Measurements from ENCODE around the gene SALL4. TPM values are rescaled to one million over a fixed set of nuclear protein-coding genes. Genes with fewer than 3 reads are reported as not detected.

SALL4 gene
- total and polyA plus RNA-seq, 12 donors = 0.07 to 1.3 (median 0.34) TPM; not detected in 1

- WGBS, 4 donors = 88 to 93% (median 89%) methylated on average over 9 to 10 of the region's 10 CpGs
- Histone ChIP-seq H3K9me3 (replicated peaks in 1 of 3) (no peaks in the 10 kb centered on the region), H3K36me3 (replicated peaks in 1 of 2) (no peaks in the 10 kb centered on the region), H3K4me3 (no peak overlapping the region), H3K4me1 (replicated peaks in 1 of 2) (peaks cover 20 to 21% of the 10 kb centered on the region in 2 donors), H3K27me3 (no peaks in the 10 kb centered on the region), H3K27ac (peak overlapping the region in 3 of 5 donors; percentile 33 to 88 (median 68))
- intact Hi-C loops (cut with DNase I) = no loop called here
- TF ChIP-seq POLR2A (IDR thresholded peaks at IDR 0.05) (no peak), CTCF (IDR thresholded peaks at IDR 0.05) (no peak)
- no peak for DNase-seq
Measured at GRCh38 chr20:51750770-51751388, 51.4 kb downstream of the SALL4 start.

GRCh38 chr20:51750037-51750769 is 52.1 kb downstream of the SALL4 start:
- H3K4me3 ChIP-seq = no peak overlapping the region
- H3K36me3 ChIP-seq (replicated peaks in 1 of 2) = no peaks in the 10 kb centered on the region
- WGBS, 4 donors = 51 to 63% (median 62%) methylated on average over 18 to 19 of the region's 19 CpGs
- intact Hi-C loops (cut with DNase I) = no loop called here
- H3K9me3 ChIP-seq (replicated peaks in 1 of 3) = no peaks in the 10 kb centered on the region
- TF ChIP-seq CTCF (IDR thresholded peaks at IDR 0.05) (no peak), POLR2A (IDR thresholded peaks at IDR 0.05) (peak in 1 of 2 donors; percentile 27)
- no peaks in the 10 kb centered on the region for H3K27me3 ChIP-seq
- peak overlapping the region in 3 of 5 donors; percentile 33 to 88 (median 68) for H3K27ac ChIP-seq
- H3K4me1 ChIP-seq (replicated peaks in 1 of 2) = peaks cover 20 to 21% of the 10 kb centered on the region in 2 donors
- DNase-seq = peak; percentile 82 to 94 (median 89)

- intact Hi-C loops (cut with DNase I) = no loop called here
- WGBS, 4 donors = 8 to 17% (median 13%) methylated on average over 1 of the region's 1 CpG
- TF ChIP-seq POLR2A (IDR thresholded peaks at IDR 0.05) (no peak), CTCF (IDR thresholded peaks at IDR 0.05) (no peak)
- Histone ChIP-seq H3K4me1 (replicated peaks in 1 of 2) (peaks cover 20 to 21% of the 10 kb centered on the region in 2 donors), H3K9me3 (replicated peaks in 1 of 3) (no peaks in the 10 kb centered on the region), H3K27me3 (no peaks in the 10 kb centered on the region), H3K27ac (peak overlapping the region in 3 of 5 donors; percentile 29 to 88 (median 68)), H3K36me3 (replicated peaks in 1 of 2) (no peaks in the 10 kb centered on the region), H3K4me3 (no peak overlapping the region)
- peak in 3 of 7 donors; percentile 30 to 56 (median 31) for DNase-seq
Measured at GRCh38 chr20:51749674-51750036, 52.7 kb downstream of the SALL4 start.

- Histone ChIP-seq H3K9me3 (replicated peaks in 1 of 3) (no peaks in the 10 kb centered on the region), H3K36me3 (replicated peaks in 1 of 2) (no peaks in the 10 kb centered on the region), H3K27me3 (no peaks in the 10 kb centered on the region), H3K4me1 (replicated peaks in 1 of 2) (peaks cover 14 to 15% of the 10 kb centered on the region in 2 donors), H3K27ac (no peak overlapping the region), H3K4me3 (no peak overlapping the region)
- no peak for DNase-seq
- no peak for TF ChIP-seq CTCF (IDR thresholded peaks at IDR 0.05)
- WGBS, 4 donors = 80 to 90% (median 84%) methylated on average over 7 of the region's 7 CpGs
- intact Hi-C loops (cut with DNase I) = no loop called here
Measured at GRCh38 chr20:51747182-51747911, 55.0 kb downstream of the SALL4 start.

All from adrenal gland (tissue), 12 donors.